HUES48 (cell line): Measurements from ENCODE around the gene CALML6.

Source experiments
- H3K27ac ChIP-seq: one replicate; pipeline ENCODE4 v1.7.0; 2013; ENCODE audit warnings: low read depth, low read length, inconsistent platforms
- H3K27me3 ChIP-seq: 2 replicates; pipeline ENCODE4 v1.6.1; 2013; ENCODE audit warnings: mild to moderate bottlenecking, low read length; ENCODE audit not compliant: control insufficient read depth, insufficient read depth
- H3K36me3 ChIP-seq: 2 replicates; pipeline ENCODE4 v1.6.1; 2013; ENCODE audit warnings: low read length; ENCODE audit not compliant: control insufficient read depth, insufficient read depth
- H3K4me1 ChIP-seq: 2 replicates; pipeline ENCODE4 v1.6.1; 2013; ENCODE audit warnings: mild to moderate bottlenecking, low read length; ENCODE audit not compliant: control insufficient read depth, insufficient read depth
- H3K4me3 ChIP-seq: 2 replicates; pipeline ENCODE4 v1.5.1; 2013; ENCODE audit warnings: mild to moderate bottlenecking, low read depth, low read length
- H3K9ac ChIP-seq: 2 replicates; pipeline ENCODE4 v1.6.1; 2013; ENCODE audit warnings: mild to moderate bottlenecking, low read depth, low read length, moderate library complexity
- H3K9me3 ChIP-seq: 2 replicates; pipeline ENCODE4 v1.6.1; 2013; ENCODE audit warnings: low read length; ENCODE audit not compliant: control insufficient read depth, insufficient read depth

CALML6 gene

GRCh38 chr1:1963570-1963969 lies 48.5 kb downstream of the CALML6 start:
- Histone ChIP-seq H3K9me3 (no peaks in the 10 kb centered on the region), H3K9ac (no peak overlapping the region), H3K27ac (no peak overlapping the region), H3K27me3 (no peaks in the 10 kb centered on the region), H3K4me1 (peaks cover 9% of the 10 kb centered on the region), H3K36me3 (no peaks in the 10 kb centered on the region), H3K4me3 (no peak overlapping the region)

- H3K9ac ChIP-seq: no peak overlapping the region
- no peak overlapping the region for H3K27ac ChIP-seq
- H3K27me3 ChIP-seq: no peaks in the 10 kb centered on the region
- H3K9me3 ChIP-seq: no peaks in the 10 kb centered on the region
- H3K4me1 ChIP-seq: peaks cover 9% of the 10 kb centered on the region
- no peak overlapping the region for H3K4me3 ChIP-seq
- no peaks in the 10 kb centered on the region for H3K36me3 ChIP-seq
Observed at GRCh38 chr1:1964811-1965210, 49.8 kb downstream of the CALML6 start.

DNA sequence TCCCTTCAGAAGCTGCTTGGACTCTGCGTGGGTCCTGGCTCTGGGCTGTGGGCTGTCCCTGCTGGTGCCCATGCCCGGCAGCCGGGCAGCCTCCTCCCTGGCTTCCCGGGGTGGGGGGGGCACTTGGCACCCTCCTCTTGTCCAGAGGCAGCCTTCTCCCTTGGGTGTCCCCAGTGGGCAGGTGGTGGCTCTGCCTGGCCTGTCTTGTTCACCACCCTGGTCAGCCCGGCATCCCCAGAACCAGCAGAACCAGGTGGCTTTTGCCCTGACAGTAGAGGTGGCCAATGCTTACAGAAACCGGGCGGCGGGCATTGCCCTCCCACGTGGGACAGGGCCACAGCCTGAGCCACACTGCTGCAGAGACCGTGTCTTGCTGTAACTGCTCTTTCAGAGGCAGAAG lies 50.5 kb downstream of the CALML6 start:
- Histone ChIP-seq H3K4me3 (no peak overlapping the region), H3K9me3 (no peaks in the 10 kb centered on the region), H3K27ac (no peak overlapping the region), H3K36me3 (no peaks in the 10 kb centered on the region), H3K4me1 (peaks cover 9% of the 10 kb centered on the region), H3K27me3 (no peaks in the 10 kb centered on the region), H3K9ac (no peak overlapping the region)

GRCh38 chr1:1966071-1966740 lies 51.1 kb downstream of the CALML6 start:
- Histone ChIP-seq H3K9ac (no peak overlapping the region), H3K36me3 (no peaks in the 10 kb centered on the region), H3K4me3 (no peak overlapping the region), H3K4me1 (peaks cover 4% of the 10 kb centered on the region), H3K27ac (no peak overlapping the region), H3K9me3 (no peaks in the 10 kb centered on the region), H3K27me3 (no peaks in the 10 kb centered on the region)
